Kasumi-1 (cell line): ENCODE data around the gene NOC2L.
A peak's percentile ranks its signal among the peaks of the same experiment; 100 is the strongest.

ENCODE experiments used
- DNase-seq, 2 experiments: peaks; one replicate each; lab custom pipeline; 2025; lab: John Stamatoyannopoulos, UW

NOC2L gene

DNA sequence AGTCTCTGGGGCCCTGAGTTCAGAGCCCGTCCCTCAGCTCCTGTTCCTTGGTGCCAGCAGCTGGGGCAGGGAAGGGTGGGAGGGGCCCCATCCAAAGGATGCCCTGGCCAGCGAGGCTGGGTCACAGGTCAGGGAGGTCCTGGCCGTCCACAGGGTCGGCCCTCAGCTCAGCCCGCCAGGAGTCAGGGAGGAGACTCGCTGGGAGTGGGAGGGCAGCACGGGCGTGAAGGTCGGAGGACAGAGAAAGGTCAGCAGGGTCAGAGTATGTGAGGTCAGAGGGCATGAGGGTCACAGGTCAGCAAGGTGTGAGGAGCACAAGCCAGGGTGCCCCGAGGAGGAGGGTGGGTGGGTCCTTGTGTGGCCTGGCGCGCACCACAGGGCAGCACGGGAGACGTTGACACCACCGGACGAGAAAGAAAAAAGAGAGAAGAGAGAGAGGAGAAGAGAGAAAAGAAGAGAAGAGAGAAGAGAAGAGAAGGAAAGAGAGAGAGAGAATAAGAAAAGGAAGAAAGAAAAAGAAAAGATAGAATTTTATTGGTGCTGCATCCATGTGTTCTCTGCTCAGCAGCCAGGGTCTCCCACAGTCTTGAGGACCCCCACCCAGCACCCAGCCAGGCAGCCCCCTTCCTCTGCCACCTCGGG is 15.8 kb upstream of the NOC2L start:
- no peak for DNase-seq

DNA sequence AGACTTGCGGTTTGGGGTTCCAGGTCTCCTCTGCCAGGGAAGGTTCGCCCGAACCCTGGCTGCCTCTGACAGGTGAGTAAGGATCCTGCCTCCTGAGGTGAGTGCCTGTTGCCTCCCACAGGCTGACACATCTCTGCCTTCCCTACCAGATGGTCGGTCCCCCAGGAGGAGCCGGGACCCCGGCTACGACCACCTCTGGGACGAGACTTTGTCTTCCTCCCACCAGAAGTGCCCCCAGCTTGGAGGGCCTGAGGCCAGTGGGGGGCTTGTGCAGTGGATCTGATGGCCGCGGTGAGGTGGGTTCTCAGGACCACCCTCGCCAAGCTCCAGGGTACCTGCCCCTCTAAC is 15.2 kb upstream of the NOC2L start:
- no peak for DNase-seq

DNA sequence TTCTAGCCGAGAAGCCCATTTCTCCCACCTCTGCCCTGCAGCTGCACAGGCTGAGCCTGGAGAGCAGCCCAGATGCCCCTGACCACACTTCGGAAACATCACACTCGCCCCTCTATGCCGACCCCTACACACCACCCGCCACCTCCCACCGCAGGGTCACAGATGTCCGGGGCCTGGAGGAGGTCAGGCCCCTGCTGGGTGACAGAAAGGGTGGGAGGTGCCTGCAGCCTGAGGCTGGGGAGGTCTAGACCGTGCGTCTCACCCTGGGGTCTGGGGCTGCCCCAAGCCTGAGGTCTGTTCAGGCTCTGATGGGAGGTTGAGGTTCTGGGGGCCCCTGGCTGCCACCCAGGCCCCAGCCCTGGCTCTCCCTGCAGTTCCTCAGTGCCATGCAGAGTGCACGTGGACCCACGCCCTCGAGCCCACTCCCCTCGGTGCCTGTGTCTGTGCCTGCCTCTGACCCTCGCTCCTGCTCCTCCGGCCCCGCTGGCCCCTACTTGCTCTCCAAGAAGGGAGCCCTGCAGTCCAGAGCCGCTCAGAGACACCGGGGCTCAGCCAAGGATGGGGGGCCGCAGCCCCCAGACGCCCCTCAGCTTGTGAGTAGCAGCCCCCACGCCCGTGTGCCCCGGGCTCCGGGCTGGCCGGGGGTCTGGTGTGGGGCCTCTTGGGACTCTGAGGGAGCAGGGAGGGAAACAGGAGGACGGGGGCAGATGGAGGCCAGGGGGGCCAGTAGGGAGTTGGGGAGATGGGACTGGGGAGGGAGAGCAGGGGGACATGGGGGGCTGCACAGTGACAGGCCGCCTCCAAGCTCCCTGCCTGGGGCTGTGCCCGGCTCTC is 14.6 kb upstream of the NOC2L start:
- DNase-seq, result no peak

DNA sequence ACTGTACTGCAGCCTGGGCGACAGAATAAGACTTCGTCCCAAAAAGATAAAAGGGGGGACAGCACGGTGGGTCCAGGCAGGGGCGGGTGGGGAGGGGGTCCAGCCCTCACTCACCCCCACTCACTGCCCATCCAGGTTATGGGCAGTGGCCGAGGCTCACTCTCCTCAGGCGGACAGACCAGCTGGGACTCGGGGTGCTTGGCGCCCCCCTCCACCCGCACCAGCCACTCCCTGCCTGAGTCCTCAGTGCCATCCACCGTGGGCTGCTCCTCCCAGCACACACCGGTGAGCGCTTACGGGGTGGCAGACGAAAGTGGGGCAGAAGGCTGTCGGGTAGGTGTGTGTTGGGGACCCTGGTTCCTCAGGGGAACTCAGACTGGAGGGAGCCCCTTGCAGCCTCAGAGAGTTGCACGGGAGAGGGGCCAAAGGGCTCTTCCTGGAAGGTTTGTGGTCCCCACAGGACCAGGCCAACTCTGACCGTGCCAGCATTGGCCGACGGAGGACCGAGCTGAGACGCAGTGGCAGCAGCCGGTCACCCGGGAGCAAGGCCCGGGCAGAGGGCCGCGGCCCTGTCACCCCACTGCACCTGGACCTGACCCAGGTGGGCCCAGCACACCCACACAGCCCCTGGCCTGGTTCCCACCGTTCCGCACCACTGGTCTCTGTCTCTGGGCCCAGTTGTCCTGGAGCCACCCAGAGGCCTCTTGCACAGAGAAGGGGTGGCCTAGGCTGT is 13.8 kb upstream of the NOC2L start:
- no peak for DNase-seq

DNA sequence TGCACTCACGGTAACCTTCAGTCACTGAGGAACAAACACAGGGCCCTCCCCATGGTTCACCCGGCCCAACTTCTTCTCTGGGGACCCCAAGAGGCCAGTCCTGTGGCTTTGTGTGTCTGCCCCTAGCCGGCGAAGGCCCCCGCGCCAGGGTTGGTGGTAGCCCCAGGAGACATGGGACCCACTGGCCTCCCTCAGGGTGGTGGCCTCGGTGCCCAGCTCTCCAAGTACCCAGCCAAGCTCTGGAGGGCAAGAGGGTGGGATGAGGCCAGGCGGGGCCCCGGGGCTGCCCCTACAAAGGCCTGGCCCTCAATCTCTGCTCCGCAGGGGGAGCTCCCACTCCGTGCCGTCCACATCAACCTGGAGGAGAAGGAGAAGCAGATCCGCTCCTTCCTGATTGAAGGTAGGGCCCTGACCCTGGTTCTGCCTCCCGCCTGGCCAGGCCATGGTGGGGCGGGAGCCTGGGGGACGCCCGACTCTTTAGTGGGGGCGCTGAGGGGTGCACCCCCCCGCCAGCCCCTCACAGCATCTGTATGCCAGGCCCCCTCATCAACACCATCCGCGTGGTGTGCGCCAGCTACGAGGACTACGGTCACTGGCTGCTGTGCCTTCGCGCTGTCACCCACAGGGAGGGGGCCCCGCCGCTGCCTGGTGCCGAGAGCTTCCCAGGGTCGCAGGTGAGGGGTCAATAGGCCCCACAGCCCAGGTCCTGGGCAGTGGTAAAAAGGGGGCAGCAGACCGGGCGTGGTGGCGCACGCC is 12.9 kb upstream of the NOC2L start:
- DNase-seq, result no peak

DNA sequence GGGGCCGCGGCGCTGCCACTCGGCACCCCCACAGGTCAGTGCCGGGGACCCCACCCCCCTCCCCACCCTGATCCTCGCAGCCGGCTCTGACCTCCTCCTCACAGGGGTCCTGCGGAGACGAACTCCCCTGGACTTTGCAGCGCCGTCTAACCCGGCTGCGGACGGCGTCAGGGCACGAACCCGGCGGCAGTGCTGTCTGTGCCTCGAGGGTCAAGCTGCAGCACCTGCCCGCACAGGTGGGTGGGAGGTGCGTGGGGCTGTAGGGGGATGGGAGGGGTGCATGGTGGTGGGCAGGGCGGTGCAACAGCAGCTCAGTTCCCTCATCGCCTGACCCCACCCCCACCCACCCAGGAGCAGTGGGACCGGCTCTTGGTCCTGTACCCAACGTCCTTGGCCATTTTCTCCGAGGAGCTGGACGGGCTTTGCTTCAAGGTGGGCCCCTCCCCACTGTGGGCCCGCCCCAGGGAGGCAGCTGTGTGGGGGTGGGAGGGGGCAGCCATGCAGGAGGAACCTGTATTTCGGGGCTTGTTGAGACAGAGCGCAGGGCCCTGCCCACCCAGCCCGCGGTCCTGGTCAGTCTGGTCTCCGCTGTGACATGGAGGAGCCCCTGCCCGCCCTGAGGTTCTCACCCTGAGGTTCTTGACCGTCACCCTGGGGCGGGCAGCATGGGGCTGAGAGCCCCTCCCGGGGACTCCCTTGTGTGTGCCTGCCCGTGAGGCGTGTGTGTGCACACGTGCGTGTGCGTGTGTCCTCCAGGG is 12.1 kb upstream of the NOC2L start:
- DNase-seq, result no peak

DNA sequence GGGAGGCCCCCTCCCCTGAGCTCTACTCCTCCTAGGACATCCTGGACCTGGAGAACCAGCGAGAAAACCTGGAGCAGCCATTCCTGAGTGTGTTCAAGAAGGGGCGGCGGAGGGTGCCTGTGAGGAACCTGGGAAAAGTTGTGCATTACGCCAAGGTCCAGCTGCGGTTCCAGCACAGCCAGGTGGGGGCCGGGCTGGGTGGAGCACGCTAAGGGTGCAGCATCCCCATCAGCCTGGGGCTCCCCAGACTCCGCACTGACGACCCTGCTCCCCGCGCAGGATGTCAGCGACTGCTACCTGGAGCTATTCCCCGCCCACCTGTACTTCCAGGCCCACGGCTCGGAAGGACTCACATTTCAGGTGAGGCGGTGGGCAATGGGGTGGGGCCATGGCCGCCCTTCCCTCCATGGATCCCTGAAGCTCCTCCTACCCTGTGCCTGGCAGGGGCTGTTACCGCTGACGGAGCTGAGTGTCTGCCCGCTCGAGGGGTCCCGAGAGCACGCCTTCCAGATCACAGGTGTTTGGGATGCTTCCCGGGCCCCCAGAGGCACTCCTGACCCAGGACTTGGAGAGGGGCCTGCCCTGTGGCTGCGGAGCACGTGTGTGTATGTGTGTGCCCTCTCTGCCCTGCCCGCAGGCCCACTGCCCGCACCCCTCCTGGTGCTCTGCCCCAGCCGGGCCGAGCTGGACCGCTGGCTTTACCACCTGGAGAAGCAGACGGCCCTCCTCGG is 11.4 kb upstream of the NOC2L start:
- DNase-seq, result no peak

DNA sequence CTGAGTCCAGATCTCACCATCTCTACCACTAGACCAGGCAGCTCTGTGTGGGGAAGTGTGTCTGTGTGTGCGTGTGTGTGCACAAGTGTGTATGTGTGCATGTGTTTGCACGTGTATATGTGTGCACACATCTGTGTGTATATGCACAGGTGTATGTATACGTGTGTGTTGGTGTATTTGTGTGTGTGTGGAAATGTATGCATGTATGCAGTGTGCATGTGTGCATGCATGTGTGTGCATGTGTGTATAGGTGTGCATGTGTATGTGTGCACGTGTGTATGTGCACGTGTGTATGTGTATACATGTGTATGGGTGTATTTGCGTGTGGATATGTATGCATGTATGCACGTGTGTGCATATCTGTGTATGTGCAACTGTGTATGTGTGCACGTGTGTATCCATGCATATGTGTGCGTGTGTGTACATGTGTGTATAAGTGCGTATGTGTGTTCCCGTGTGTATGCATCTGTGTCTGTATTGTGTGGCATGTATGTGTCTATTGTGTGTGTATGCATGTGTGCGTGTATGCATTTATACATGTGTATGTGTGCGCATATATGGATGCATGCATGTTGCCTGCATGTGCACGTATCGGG is 10.3 kb upstream of the NOC2L start:
- DNase-seq, result no peak

DNA sequence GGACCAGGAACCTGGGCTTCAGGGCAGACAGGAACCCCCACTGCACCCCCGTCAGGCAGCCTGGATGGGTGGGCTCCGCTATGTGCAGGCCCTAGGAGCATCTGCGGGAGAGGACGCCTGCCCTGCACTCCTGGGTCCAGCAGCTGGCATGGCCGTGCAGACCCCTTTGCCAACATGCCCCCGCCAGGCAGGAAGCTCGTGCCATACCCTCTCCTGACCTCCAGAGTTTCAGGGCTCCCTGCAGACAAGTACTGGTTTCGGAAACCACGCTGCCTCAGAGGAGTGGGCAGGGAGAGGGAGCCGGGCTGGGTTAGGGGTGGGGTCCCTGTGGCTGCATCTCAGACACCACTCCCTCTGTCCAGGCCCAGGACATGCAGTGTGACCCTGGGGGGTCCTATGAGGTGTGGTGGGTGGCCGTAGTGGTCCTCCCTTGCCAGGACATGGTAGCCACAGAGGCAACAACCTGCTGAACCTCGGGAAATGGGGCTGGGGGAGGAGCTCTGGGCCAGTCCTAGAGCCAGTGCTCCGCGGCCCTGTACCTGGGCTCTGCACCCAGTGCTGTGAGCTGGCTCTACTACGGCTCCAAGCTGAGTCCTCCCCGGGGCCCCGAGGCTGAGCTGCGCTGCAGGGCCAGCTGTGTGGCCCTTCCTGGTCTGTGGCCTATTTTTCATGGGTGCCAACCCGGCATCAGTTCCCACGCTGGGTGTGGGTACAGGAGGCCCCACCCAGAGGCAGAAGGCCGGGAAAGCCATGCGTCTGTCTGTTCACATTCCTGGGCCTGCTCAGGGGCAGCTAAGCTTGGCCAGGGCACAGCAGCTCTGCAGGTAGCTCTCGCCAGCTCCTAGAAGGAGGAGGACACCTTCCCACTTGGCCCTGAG is 8.6 kb upstream of the NOC2L start:
- no peak for DNase-seq

DNA sequence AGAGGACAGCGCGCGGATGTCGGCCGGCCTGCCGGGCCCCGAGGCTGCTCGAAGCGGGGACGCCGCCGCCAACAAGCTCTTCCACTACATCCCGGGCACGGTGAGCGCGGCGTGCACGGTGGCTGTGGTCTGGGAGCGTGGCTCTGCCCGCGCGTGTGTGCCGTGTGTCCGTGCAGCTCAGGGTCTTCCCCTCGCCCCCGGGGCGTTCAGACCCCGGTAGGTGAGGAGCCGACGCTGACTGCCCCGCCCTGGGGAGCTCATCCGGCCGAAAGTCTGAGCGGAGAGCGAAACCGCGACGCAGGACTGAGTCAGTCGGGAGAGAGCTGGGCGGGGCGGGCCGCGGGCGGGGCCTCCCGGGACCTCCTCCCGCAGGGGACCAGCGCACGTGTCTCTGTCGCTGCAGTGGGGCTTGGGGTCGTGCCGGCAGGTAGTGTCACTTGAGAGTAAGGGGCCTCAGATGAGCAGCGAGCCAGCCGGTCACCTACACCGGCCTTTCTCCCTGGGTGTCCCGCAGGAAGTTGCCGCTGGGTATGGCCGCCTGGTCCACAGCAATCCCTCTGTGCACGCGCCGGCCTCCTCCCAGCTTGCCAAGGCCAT is 7.7 kb upstream of the NOC2L start:
- peak in 1 of 2 experiments; percentile 31 for DNase-seq

DNA sequence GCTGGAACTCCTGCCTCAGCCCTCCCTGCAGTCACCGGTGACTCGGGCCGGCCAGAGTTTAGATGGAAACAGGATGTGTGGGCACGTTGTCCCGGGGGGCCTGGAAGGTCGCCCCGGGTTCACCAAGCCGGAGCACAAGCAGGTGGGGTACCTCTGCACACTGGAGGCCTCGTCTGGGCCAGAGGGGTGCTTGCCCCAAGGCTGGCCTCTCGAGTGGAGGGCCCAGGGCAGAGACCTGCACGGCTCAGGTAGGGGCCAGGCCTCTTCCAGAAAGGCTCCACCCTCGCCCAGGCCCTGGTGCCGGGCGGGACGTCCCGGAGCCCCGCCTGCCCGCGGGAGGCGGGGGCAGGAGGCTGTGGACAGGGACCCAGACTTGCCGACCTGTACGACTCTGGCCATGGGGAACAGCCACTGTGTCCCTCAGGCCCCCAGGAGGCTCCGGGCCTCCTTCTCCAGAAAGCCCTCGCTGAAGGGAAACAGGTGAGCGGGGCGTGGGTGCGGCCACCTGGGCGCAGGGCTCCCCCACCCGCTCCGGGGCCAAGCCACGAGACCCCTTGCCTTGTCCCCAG is 7.2 kb upstream of the NOC2L start, which contains the start of gene PLEKHN1:
Gene PLEKHN1, plus strand, starts transcription at position 348 of the 569 bp plus-strand sequence. Its CDS starts 50 bp downstream, at position 398.
- DNase-seq, result no peak

DNA sequence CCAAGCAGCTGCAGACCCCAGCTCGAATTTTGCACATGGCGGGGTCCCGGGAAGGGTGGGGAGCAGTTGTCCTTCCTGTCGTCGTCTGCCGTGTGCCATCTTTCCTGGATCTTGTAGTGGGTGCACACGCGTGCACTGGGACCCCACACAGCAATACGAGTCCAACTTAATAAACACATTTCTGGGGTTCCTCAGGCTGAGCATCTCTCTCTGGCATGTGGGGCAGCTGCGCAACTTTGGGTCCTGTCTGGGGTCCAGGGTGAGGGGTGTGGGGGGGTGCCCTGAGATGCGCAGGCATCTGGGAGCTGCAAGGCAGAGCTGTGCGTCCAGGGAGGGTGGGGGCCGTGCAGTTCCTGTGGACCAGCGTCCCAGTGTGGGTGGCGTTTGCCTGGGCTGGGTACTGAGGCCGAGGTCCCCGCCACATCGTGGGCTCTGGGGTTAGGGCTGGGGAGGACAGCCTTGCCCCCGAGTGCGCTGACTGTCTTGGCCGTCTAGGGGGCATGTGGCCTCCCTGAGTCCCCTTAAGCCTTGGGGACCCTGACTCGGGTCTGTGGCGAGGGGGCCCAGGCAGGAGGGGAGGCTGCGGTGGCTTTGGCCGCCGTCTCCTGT is 6.6 kb upstream of the NOC2L start:
- DNase-seq, result no peak

DNA sequence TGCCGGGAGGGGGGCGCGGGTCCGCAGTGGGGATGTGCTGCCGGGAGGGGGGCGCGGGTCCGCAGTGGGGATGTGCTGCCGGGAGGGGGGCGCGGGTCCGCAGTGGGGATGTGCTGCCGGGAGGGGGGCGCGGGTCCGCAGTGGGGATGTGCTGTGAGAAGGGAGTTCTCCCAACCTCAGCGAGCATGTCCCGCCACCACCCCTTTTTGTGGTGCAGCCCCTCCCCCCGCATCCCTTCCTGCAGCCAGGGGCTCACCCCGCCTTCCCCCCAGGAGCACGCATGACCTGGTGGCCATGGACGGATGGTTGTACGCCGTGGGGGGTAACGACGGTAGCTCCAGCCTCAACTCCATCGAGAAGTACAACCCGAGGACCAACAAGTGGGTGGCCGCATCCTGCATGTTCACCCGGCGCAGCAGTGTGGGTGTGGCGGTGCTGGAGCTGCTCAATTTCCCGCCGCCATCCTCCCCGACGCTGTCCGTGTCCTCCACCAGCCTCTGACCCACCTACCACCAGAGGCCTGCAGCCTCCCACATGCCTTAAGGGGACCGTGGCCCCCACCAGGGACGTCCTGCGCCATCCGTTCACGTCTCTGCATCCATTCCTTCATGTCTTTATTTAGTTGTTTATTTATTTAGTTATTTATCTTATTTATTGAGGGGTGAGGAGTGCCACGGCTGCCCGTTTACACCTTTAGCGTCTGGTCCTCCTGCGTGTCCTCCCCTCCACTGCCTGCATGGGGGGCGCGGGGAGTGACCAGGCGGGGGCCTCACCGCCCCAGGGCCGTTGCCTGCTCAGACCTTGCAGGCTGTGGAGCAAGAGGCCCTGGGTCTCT is 5.9 kb upstream of the NOC2L start:
- no peak for DNase-seq

DNA sequence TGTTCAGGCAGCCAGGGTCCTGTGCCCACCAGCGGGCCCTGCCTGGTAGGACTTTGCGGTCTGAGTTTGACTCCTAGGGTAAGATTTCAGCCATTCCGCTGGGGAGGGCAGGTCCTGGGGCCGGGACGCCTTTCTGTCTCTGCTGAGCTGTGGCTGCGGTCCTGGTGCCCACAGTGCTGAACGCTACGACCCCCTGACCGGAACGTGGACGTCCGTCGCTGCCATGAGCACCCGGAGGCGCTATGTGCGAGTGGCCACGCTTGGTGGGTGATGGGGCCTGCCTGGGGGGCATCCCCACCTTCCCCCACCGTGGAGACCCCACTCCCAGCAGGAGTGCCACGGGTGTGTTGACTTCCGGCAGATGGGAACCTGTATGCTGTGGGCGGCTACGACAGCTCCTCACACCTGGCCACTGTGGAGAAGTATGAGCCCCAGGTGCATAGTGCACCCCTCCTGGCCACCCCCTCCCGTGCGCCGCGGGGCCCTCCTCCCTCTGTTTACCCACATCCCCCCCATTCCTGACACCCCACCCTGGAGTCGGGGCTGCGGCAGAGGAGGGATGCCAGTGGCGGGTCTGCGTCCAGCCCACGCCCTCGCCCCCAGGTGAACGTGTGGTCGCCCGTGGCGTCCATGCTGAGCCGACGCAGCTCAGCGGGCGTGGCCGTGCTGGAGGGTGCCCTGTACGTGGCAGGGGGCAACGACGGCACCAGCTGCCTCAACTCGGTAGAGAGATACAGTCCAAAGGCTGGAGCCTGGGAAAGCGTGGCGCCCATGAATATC is 4.9 kb upstream of the NOC2L start:
- DNase-seq, result no peak

DNA sequence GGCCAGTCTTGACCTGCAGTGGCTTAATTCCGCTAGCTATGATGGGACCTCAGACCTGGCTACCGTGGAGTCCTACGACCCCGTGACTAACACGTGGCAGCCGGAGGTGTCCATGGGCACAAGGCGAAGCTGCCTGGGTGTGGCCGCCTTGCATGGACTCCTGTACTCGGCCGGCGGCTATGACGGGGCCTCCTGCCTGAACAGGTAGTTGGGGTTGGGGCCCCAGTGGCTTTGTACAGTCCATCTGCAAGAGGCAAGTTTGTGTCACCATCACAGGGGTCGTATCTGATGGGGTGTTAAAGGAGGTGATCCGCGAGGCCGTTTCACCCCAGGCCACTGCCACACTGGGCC is 4.2 kb upstream of the NOC2L start:
- DNase-seq, result no peak
